Uterus (tissue), 2 donors: ENCODE data around the gene GMPR.

ENCODE experiments used
- POLR2A ChIP-seq, 2 donors: fragments of 450-650 bp; IDR thresholded peaks; one replicate each; pipeline ENCODE4 v1.6.1; 2016; ENCODE audit warnings: antibody characterized with exemption in 2 of 2, mild to moderate bottlenecking in 1 of 2, moderate library complexity in 1 of 2
- TF ChIP-seq, protein P1 (sequence below), 4 experiments: fragments of 200-600 bp in 2 of 4; fragments of 450-650 bp in 2 of 4; sonication (generic) in 2 of 4; IDR thresholded peaks; one replicate each; pipeline ENCODE4 v1.5.1; 2016 to 2019; ENCODE audit warnings: antibody characterized with exemption in 4 of 4, mild to moderate bottlenecking in 2 of 4, moderate library complexity in 1 of 4

DNA sequence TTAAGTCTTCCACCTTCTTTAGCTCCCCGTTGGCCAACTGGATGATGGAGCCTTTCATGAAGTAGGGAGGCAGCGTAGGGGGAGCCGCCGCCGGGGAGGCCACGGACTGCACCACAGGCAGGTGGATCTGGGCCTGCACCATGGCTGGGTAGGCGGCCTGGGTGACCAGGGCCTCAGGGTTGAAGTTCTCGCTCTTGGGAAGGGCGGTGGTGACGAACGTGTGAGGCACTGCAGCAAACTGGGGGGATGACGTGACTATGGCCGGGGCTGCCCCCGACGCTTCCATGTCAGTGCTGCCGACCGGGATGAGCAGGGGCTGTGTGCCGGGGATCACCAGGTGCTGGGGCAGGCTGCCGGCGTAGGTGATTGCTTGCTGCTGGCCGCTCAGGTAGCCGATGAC lies 88.1 kb downstream of the GMPR start:
- TF ChIP-seq, protein P1, sequence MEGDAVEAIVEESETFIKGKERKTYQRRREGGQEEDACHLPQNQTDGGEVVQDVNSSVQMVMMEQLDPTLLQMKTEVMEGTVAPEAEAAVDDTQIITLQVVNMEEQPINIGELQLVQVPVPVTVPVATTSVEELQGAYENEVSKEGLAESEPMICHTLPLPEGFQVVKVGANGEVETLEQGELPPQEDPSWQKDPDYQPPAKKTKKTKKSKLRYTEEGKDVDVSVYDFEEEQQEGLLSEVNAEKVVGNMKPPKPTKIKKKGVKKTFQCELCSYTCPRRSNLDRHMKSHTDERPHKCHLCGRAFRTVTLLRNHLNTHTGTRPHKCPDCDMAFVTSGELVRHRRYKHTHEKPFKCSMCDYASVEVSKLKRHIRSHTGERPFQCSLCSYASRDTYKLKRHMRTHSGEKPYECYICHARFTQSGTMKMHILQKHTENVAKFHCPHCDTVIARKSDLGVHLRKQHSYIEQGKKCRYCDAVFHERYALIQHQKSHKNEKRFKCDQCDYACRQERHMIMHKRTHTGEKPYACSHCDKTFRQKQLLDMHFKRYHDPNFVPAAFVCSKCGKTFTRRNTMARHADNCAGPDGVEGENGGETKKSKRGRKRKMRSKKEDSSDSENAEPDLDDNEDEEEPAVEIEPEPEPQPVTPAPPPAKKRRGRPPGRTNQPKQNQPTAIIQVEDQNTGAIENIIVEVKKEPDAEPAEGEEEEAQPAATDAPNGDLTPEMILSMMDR (IDR thresholded peaks at IDR 0.05) = no peak
- TF ChIP-seq POLR2A (IDR thresholded peaks at IDR 0.05) = no peak
